Measurements from ENCODE around the gene ADORA2A. TPM values are rescaled to one million over a fixed set of nuclear protein-coding genes. Genes with fewer than 3 reads are reported as not detected.

Gene ADORA2A
- total and polyA plus RNA-seq, 8 donors, result 0.58 to 7.1 (median 1.6) TPM; not detected in 1

DNA sequence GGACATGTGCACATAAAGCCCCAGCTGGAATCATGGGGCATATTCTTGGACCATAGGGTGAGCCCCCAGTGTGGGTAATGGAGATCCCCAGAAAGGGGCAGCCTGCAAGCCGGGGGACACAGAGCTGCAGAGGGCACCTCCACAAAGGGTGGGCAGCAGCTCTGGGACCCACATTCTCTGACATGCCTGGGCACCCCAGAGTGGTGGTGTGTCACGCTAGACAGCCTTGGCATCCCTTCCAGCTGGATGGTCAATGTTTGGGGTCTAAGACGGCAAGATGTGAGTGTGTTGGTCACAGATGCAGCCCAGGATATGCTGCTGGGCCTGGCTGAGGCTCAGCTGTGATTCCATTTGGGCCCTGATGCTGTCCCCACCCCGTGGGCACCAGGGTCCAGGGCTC is 9.7 kb downstream of the ADORA2A start:
- intact Hi-C loops (cut with DNase I; ENCODE audit: low total_unique reads), result loop anchor here (5.0 kb wide), 1 partner anchor 85 kb away; no protein-coding TSS in a partner anchor
- no peak for TF ChIP-seq EP300 (IDR thresholded peaks at IDR 0.05)
- no peak for TF ChIP-seq POLR2AphosphoS5 (IDR thresholded peaks at IDR 0.05)
- no peak for TF ChIP-seq POLR2A (IDR thresholded peaks at IDR 0.05)
- TF ChIP-seq, protein P1, sequence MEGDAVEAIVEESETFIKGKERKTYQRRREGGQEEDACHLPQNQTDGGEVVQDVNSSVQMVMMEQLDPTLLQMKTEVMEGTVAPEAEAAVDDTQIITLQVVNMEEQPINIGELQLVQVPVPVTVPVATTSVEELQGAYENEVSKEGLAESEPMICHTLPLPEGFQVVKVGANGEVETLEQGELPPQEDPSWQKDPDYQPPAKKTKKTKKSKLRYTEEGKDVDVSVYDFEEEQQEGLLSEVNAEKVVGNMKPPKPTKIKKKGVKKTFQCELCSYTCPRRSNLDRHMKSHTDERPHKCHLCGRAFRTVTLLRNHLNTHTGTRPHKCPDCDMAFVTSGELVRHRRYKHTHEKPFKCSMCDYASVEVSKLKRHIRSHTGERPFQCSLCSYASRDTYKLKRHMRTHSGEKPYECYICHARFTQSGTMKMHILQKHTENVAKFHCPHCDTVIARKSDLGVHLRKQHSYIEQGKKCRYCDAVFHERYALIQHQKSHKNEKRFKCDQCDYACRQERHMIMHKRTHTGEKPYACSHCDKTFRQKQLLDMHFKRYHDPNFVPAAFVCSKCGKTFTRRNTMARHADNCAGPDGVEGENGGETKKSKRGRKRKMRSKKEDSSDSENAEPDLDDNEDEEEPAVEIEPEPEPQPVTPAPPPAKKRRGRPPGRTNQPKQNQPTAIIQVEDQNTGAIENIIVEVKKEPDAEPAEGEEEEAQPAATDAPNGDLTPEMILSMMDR (IDR thresholded peaks at IDR 0.05), result no peak
- H3K27ac ChIP-seq, result peak overlapping the region in 1 of 5 donors; percentile 86
- no peaks in the 10 kb centered on the region for H3K27me3 ChIP-seq
- H3K9me3 ChIP-seq, result no peaks in the 10 kb centered on the region
- no peak for DNase-seq
- peaks cover 0 to 16% (median 10%) of the 10 kb centered on the region in 4 donors for H3K36me3 ChIP-seq
- 76 to 96% (median 93%) methylated on average over 3 to 4 of the region's 4 CpGs for WGBS, 5 donors
- peaks cover 21 to 42% (median 37%) of the 10 kb centered on the region in 4 donors for H3K4me1 ChIP-seq
- H3K4me3 ChIP-seq, result no peak overlapping the region

GRCh38 chr22:24437741-24438328 is 10.4 kb downstream of the ADORA2A start:
- no peak overlapping the region for H3K4me3 ChIP-seq
- H3K27me3 ChIP-seq, result no peaks in the 10 kb centered on the region
- no peaks in the 10 kb centered on the region for H3K9me3 ChIP-seq
- intact Hi-C loops (cut with DNase I; ENCODE audit: low total_unique reads), result loop anchor here (5.0 kb wide), 1 partner anchor 84 kb away; no protein-coding TSS in a partner anchor
- DNase-seq, result no peak
- H3K27ac ChIP-seq, result no peak overlapping the region
- H3K36me3 ChIP-seq, result peaks cover 0 to 19% (median 15%) of the 10 kb centered on the region in 4 donors
- peaks cover 14 to 34% (median 30%) of the 10 kb centered on the region in 4 donors for H3K4me1 ChIP-seq
- no peak for TF ChIP-seq EP300 (IDR thresholded peaks at IDR 0.05)
- TF ChIP-seq, protein P1 (IDR thresholded peaks at IDR 0.05), result no peak
- TF ChIP-seq POLR2AphosphoS5 (IDR thresholded peaks at IDR 0.05), result no peak
- TF ChIP-seq POLR2A (IDR thresholded peaks at IDR 0.05), result no peak
- WGBS, 5 donors, result 85 to 90% (median 88%) methylated on average over 5 of the region's 5 CpGs

- 86 to 92% (median 89%) methylated on average over 9 to 10 of the region's 10 CpGs for WGBS, 5 donors
- no peak for TF ChIP-seq POLR2AphosphoS5 (IDR thresholded peaks at IDR 0.05)
- TF ChIP-seq POLR2A (IDR thresholded peaks at IDR 0.05), result no peak
- TF ChIP-seq EP300 (IDR thresholded peaks at IDR 0.05), result no peak
- TF ChIP-seq, protein P1 (IDR thresholded peaks at IDR 0.05), result no peak
- Histone ChIP-seq H3K27ac (peak overlapping the region in 2 of 5 donors; percentile 33 to 47), H3K27me3 (no peaks in the 10 kb centered on the region), H3K4me1 (peaks cover under 1 to 11% (median 7%) of the 10 kb centered on the region in 4 donors), H3K36me3 (peaks cover 0 to 19% (median 15%) of the 10 kb centered on the region in 4 donors), H3K4me3 (no peak overlapping the region), H3K9me3 (no peaks in the 10 kb centered on the region)
- intact Hi-C loops (cut with DNase I; ENCODE audit: low total_unique reads), result no loop called here
- no peak for DNase-seq
Observed at GRCh38 chr22:24440270-24440717, 12.9 kb downstream of the ADORA2A start.

GRCh38 chr22:24440718-24441405 is 13.5 kb downstream of the ADORA2A start:
- Histone ChIP-seq H3K27ac (peak overlapping the region in 2 of 5 donors; percentile 33 to 47), H3K4me3 (no peak overlapping the region), H3K4me1 (peaks cover 0 to 5% (median 2%) of the 10 kb centered on the region in 4 donors), H3K9me3 (no peaks in the 10 kb centered on the region), H3K36me3 (peaks cover 0 to 19% (median 15%) of the 10 kb centered on the region in 4 donors), H3K27me3 (no peaks in the 10 kb centered on the region)
- intact Hi-C loops (cut with DNase I; ENCODE audit: low total_unique reads), result no loop called here
- peak in 1 of 2 donors; percentile 23 for DNase-seq
- TF ChIP-seq EP300 (IDR thresholded peaks at IDR 0.05), result no peak
- TF ChIP-seq POLR2AphosphoS5 (IDR thresholded peaks at IDR 0.05), result no peak
- TF ChIP-seq, protein P1 (IDR thresholded peaks at IDR 0.05), result no peak
- TF ChIP-seq POLR2A (IDR thresholded peaks at IDR 0.05), result no peak
- WGBS, 5 donors, result 93 to 95% (median 93%) methylated on average over 21 to 30 of the region's 30 CpGs

Data from stomach (tissue), 9 donors.